Measurements from ENCODE around the gene MYLK4.

Gene MYLK4

DNA sequence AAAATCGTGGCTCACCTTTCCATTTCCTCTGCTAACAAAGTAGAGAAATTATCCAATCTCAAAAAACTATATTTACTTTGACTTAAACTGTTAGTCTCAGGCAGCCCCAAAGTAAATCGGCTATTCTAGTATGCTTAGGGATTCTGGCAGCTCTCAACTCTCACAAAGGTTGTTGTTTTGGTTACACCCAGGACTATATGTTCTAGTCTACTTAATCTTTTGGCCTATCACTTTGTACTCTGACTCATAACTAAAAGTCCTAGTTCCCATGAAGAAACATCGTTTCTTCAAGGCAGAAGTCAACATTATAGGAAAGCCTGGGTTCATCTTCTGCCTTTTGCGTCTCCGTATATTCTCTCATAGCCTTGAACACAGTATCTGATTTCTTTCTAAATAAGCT lies 42.3 kb downstream of the MYLK4 start:
- no peak for DNase-seq

DNA sequence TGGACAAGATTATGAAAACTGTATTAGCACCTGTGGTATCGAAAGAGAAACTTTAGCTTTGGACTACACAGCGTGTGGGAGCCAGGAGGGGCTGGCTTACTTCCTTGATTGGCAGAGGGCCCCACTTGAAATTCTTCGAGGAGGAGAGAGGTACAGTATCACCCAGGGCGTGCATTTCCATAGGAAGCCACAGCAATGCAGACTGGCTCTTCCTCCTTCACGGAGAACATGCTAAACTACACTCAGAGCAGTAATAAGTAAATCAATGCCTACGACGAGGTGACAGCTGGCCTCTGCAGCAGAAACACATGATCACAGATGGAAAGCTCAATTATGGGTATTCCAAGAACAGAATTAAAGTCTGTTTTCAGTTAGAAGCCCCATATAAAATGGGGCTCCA lies 44.2 kb downstream of the MYLK4 start:
- DNase-seq = no peak

GRCh38 chr6:2705256-2705655 lies 45.5 kb downstream of the MYLK4 start:
- DNase-seq = no peak

DNA sequence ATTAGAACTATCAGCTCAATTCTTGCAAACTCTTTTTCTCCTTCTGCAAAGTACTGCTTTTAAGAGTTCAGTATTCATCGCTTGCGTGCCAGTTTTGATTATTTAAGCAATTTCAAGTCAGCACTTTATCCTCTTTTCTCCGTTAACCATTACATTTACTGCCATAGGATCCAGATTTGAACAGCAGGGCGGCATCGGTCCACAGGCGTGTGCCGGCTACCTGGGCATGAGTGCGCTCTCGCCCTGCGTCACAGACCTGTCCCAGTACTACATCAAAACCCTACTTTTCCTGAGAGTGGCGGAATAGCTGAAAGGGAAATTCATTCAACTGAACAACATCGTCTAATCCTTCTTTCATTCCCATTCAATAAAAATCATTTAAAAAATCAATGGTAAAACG lies 53.4 kb downstream of the MYLK4 start:
- no peak for DNase-seq

DNA sequence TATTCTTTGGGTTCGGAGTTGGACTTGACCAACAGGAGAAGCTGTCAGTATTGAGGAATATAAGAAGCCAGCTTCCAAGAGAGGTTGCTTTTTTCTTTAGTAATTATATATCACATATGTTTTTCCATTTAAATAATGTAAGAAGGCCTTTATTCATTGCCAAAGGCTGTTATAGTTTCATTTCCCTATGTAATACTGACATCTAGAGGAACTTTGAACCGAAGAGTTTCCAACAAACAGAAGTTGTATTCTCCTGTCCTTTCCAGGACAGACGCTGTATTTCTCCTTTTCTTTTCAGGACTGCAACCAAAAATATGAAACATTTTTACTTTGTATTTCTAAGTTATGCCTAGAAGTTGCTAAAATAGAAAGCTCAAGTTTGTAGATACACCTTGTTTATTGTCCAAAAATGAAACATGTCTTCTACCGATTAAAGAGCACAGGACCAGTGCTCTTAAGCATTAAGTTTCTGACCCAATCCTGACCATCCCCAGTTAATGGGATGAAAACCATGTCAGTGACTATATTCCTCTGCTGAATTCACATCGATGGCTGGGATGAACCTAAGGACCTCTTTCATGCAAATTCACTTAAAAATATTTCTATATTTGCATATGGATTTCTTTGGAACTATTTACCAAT lies 55.1 kb downstream of the MYLK4 start:
- no peak for DNase-seq

DNA sequence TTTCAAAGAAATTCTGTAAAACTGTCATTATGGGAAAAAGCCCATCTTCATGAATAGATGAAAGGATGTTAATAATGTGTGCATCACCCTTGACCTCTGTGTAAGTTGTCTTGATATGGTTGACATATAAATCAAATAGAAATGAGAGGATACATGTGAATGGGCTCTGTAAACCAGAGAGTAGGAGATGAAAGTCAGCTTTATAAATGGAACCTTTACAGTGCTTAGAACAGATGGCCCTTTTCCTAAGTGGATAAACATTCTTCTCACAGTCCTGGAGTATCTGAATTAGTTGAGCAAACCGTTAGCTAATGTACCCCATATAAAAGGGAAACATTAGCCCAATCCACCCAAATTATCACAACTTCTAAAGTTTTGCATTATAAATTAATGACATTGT lies 57.5 kb downstream of the MYLK4 start:
- DNase-seq = no peak

DNA sequence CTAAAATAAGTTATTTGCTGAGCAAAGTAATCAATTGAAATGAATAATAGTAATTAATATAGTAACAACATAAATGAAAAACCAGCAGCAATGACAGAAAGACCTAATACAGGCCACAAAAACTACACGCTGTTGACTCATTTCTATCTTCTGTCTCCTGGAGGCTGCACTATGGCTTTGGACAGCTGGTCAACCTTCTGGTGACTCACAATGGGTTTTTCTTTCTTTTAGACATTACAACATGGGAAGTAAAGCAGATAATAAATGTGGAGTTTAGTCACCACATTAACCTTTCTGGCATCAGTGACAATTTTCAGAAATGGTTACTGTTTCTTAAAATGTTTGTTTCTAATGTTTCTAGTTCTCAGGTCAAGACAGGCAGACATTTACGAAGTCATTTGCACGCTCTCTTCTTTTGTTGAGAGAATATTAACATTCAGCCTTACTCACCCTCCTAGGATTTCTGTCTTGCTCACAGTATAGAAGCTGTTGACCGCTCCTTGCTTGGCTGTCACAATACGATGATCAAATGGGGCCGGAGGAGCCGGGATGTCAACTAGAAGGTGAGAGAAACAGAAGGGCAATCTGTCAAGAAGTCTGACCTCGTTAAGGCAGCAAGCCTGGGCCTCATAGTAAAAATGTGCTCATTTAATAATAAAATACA lies 62.2 kb downstream of the MYLK4 start:
- DNase-seq = no peak

DNA sequence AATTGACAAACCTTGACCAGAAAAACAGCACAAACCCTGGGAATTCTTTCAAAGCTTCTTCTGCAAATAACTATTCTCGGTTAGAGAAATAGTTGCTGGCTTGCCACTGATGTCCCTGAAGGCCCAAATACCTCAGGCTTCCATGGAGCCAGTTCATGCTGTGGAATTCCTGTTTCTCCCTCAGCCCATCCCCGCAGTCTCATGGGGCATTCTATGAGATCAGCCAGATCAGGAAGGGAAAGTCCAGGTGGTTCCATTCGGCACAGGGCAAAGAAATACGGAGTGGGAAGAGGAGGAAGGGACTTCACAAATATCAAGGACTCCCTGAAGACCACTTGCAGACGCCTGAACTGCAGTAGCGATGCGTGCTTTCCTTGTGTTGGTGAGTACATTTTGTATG lies 63.3 kb downstream of the MYLK4 start:
- DNase-seq = no peak

DNA sequence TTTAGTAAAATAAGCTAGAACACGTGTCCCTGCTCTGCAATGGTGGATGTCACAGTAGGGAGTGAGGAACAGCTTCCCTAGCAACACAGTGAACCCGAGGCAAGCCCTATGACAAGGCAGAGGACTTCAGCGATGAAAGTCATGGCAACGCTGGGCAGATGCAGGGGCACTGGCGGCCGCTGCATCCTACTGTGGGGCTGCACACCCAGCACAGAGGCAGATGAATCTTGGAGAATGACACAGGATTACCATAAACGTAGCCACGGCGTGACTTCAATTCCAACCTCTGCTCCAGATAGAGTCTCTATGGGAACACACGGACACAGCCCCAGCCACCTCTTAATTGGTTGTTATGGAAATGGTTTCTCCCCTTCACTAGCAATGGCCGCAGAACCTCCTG lies 64.2 kb downstream of the MYLK4 start:
- peak in 2 of 51 donors; percentile 6 to 7 for DNase-seq

DNA sequence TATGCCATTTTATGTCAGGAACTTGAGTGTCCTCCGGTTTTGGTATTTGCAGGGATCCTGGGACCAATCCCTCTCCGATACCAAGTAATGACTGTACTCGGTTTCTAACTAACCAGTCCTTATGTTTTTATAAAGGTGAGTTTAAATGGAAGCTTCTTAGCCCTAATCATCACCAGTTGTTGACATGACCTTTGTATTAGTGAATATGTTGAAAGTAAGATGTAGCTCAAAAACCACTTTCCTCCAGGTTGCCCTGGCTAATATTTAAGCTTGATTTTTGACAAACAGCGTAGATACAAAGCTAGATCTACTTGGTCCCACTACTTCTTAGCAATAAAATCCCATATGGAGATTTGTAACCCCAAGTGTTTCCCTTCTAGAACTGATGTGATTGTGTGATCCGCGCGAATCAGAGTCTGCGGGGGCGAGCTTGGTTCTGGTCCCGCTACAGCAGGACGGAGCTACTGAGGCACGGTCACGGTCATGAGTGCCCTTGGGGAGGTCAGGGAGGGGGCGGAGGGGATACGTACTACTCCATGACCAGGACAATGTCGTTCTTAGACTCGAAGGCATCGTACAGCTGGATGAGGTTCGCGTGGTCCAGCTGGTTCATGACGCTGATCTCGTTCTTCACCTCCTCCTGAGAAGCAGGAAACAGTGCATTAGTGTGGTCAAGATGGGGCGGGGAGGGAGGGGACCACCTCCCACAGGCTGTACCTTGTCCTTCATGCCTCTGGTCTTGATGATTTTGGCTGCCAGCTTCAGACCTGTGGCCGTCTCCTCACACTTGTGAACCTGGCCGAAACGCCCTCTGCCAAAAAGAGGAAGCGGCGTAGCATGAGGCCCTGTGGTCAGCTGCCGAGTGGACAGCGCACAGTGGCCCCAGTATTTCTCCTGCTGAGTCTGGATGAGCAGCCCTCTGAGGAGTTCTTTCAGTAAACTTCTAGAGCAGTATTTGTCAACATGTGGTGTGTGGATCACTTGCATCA lies 65.7 kb downstream of the MYLK4 start:
- no peak for DNase-seq

DNA sequence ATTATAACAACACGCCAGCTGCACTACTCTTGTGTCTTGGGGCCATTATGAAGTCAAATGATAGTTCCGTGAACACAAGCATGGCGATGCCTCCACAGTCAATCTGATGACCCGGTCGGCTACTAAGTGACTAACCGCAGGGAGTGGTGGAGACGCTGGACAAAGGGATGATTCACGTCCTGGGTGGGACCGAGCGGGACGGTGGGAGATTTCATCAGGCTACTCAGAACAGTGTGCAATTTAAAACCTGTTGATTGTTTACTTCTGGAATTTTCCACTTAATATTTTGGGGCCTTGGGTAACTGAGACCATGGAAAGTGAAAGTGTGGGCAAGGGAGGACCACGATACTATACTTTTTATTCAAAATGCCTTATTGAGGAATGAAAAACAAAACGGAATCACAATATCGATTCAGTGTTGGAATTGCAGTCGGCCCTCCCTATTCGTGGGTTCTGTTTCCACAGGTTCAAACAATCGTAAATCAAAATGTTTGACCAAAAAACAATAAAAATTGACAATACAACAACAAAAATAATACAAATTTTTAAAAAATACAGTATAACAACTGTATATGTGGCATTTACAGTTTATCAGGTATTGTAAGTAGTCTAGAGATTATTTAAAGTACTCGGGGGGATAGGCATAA lies 66.5 kb downstream of the MYLK4 start:
- DNase-seq = no peak

- DNase-seq = no peak
Measured at GRCh38 chr6:2680264-2680922, 70.3 kb downstream of the MYLK4 start.

DNA sequence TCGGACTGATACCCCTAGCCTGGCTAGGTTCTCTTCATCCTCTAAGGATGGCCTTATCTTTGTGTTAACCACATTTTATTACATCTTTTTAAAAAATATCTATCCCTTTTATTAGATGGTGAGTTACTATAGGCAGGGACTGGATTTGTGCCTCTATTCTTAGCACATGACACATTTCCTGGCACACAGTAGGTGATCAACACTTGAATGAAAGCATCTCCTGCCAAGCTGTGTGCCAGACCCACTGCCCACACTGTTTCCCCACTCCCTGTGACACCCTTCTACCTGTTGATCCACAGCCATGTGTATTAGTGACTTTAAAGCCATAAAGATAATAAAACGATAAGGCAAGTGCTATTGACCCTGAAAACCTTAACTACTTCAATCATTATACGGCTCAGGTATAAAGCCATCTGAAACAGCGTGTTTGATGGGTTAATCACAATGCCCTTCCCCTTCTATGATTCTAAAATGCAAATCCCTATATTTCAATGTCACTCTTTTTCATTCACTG lies 73.6 kb downstream of the MYLK4 start:
- DNase-seq = no peak

- DNase-seq = no peak
Measured at GRCh38 chr6:2676048-2676447, 74.7 kb downstream of the MYLK4 start.

- DNase-seq = no peak
Measured at GRCh38 chr6:2674857-2675256, 75.9 kb downstream of the MYLK4 start.

- no peak for DNase-seq
Measured at GRCh38 chr6:2669067-2669700, 81.5 kb downstream of the MYLK4 start.

GRCh38 chr6:2667617-2668016 lies 83.1 kb downstream of the MYLK4 start:
- DNase-seq = no peak

DNA sequence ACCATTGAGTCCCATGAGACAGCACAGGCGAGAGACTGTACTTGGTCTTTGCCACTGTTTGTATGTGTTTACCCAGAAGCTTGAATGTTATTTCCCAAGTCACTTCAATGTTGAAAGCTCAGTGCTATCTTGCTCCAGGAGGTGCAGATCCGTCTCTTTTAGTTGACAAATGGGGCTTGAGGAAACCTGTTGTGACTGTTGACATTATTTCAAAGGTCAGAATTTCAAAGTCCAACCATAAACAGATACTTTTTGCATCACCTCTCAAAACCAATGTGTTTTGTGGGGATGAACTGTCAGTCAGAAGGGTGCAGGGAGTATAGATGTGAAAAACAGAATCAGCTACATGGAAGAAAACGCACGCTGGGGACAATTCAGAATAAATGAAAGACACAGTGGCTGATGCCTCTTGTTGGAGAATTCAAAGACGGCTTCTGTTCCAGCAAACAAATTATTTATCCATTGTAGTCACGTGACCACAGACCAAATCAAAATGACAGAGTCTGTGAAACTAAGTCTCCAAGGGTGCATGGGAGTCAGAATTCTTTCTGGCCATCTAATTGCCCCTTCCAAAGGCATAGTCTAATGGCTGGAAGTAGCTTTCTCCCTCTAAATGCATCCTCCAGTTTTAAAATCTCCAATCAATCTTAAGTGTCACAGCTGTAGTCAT lies 83.7 kb downstream of the MYLK4 start:
- no peak for DNase-seq

DNA sequence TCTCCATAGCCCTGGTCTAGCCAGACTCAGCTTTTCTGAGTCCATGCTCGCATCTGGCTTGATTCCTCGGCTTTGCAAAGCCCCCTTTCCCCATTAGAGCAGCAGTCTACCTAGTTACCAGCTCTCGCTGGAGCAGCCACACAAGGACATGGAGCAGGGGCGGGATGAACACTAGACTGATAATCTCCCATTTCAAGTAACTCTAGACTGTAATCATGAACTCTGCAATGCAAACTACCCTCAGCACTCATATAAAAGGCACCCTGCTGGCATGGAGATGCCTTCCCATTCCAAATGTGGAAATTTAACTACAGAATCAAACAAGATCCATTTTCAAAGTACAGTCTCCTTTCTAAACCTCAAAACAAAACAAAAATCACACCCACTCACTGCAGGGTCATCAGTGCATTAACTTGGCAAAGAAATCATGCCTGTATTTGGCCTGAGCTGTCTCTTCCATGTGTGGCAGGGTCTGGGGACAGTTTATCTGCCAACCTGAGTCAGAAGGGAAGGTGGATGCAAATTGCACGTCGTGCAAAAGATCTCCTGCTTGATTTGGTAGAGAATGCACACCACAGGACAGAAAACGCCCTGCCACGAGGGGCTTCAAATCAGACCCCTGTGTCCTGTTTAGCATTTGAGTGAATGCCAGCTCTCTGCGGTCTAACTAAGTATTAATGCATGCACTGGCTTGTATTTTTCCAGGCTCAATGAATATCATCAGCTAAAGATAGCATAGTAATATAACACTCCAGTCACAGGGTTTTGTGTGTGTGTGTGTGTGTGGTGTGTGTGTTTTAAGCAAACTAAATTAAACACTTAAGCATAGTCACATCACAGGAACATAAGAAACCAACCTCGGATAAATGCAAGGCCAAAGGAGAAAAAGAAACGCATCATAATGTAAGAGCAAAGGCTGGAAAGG lies 85.3 kb downstream of the MYLK4 start:
- DNase-seq = no peak

Measured in hypothalamus (tissue), 51 donors.